HG02885 (cell line): ENCODE data around the gene PCDH20.

ENCODE experiments used
- ATAC-seq: cut with Tn5 transposase; IDR thresholded peaks from one replicate; pipeline ENCODE4 v1.9.1; 2021; ENCODE audit warnings: mild to moderate bottlenecking; ENCODE audit not compliant: unreplicated experiment, poor library complexity

PCDH20 gene

GRCh38 chr13:61362522-61362921 is 53.1 kb downstream of the PCDH20 start:
- ATAC-seq, result no peak
